Tibial artery (tissue), 4 donors: ENCODE results near the gene PTPRG.
A peak's percentile ranks its signal among the peaks of the same experiment; 100 is the strongest.

Source experiments
- DNase-seq, 2 donors: peaks; one replicate each; pipeline ENCODE4 v3.0.0-alpha.2; 2019
- H3K27ac ChIP-seq, 2 donors: fragments of 200-600 bp; sonication (generic) in 1 of 2; 1 replicate in 1 of 2; 2 replicates in 1 of 2; pipeline ENCODE4 v1.5.1; 2018 to 2019; ENCODE audit warnings: mild to moderate bottlenecking in 1 of 2
- H3K27me3 ChIP-seq, 2 donors: fragments of 200-600 bp; sonication (generic) in 1 of 2; one replicate each; pipeline versions ENCODE4 v1.5.1 to v1.6.0; 2016 to 2019
- H3K36me3 ChIP-seq, 3 donors: fragments of 200-600 bp; sonication (generic) in 2 of 3; one replicate each; pipeline ENCODE4 v1.5.1; 2016 to 2019; ENCODE audit warnings: mild to moderate bottlenecking in 2 of 3
- H3K4me1 ChIP-seq, 4 donors: fragments of 200-600 bp; sonication (generic) in 2 of 4; 1 replicate in 3 of 4; 2 replicates in 1 of 4; pipeline ENCODE4 v1.5.1; 2016 to 2019
- H3K4me3 ChIP-seq, 2 donors: fragments of 200-600 bp; sonication (generic) in 1 of 2; 1 replicate in 1 of 2; 2 replicates in 1 of 2; pipeline ENCODE4 v1.5.1; 2018 to 2019; ENCODE audit warnings: mild to moderate bottlenecking in 2 of 2
- H3K9me3 ChIP-seq, 3 donors: fragments of 200-600 bp; sonication (generic) in 1 of 3; one replicate each; pipeline ENCODE4 v1.5.1; 2016 to 2019
- intact Hi-C: fragments of 100-400 bp; cut with DNase I; formaldehyde crosslinking; loops from one replicate; pipeline ENCODE4 v1.15.0; 2023; ENCODE audit warnings: low total_unique reads
- TF ChIP-seq, protein P1 (sequence below), 2 experiments: fragments of 200-600 bp in 1 of 2; fragments of 450-650 bp in 1 of 2; IDR thresholded peaks; one replicate each; pipeline ENCODE4 v1.5.1; 2017 to 2019; ENCODE audit warnings: antibody characterized with exemption in 2 of 2, mild to moderate bottlenecking in 1 of 2, moderate library complexity in 1 of 2

The PTPRG gene

DNA sequence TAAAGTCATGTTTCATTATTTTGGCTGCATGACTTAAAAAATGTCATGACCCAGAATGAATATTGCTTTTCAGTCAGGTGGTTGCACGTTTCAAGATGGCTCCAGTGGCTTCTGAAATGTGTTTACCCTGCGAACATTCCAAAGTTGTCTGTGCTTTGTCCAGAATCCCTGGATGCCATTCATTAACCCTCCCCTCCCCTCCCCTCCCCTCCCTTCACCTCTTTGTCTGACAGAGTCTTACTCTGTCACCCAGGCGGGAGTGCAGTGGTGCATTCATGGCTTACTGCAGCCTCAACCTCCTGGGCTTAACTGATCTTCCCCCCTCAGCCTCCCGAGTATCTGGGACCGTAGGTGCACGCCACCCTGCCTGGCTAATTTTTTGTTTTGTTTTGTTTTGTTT, 308.0 kb downstream of the PTPRG start:
- Histone ChIP-seq H3K27ac (no peak overlapping the region), H3K9me3 (no peaks in the 10 kb centered on the region), H3K4me3 (no peak overlapping the region), H3K4me1 (peaks cover 4 to 61% (median 19%) of the 10 kb centered on the region in 4 donors), H3K27me3 (no peaks in the 10 kb centered on the region), H3K36me3 (no peaks in the 10 kb centered on the region)
- TF ChIP-seq, protein P1, sequence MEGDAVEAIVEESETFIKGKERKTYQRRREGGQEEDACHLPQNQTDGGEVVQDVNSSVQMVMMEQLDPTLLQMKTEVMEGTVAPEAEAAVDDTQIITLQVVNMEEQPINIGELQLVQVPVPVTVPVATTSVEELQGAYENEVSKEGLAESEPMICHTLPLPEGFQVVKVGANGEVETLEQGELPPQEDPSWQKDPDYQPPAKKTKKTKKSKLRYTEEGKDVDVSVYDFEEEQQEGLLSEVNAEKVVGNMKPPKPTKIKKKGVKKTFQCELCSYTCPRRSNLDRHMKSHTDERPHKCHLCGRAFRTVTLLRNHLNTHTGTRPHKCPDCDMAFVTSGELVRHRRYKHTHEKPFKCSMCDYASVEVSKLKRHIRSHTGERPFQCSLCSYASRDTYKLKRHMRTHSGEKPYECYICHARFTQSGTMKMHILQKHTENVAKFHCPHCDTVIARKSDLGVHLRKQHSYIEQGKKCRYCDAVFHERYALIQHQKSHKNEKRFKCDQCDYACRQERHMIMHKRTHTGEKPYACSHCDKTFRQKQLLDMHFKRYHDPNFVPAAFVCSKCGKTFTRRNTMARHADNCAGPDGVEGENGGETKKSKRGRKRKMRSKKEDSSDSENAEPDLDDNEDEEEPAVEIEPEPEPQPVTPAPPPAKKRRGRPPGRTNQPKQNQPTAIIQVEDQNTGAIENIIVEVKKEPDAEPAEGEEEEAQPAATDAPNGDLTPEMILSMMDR (IDR thresholded peaks at IDR 0.05) = no peak
- DNase-seq = no peak
- intact Hi-C loops = no loop called here

DNA sequence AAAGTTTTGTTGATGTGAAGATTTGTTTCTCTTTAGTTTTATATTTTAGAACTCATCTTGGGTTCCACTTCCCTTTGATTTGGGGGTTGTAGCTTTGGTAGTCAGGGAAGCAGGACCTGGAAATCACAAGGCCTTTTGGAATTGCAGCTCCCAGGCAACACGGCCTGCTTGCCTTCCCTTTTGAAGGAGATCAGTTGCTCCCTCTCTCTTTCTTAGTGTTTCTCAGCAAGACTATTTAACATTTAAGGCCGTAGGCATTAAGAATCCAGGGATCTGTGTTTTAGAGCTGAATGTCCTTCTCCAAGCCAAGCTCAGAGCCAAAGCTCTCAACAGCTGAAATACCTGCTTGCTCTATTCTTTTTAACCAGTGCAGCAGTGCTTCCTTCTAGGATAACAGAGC, 310.3 kb downstream of the PTPRG start:
- TF ChIP-seq, protein P1 (IDR thresholded peaks at IDR 0.05) = no peak
- no peak for DNase-seq
- Histone ChIP-seq H3K4me1 (peaks cover 4 to 63% (median 22%) of the 10 kb centered on the region in 4 donors), H3K36me3 (no peaks in the 10 kb centered on the region), H3K9me3 (no peaks in the 10 kb centered on the region), H3K4me3 (no peak overlapping the region), H3K27me3 (no peaks in the 10 kb centered on the region), H3K27ac (peak overlapping the region; percentile 45 to 49)
- intact Hi-C loops = no loop called here

DNA sequence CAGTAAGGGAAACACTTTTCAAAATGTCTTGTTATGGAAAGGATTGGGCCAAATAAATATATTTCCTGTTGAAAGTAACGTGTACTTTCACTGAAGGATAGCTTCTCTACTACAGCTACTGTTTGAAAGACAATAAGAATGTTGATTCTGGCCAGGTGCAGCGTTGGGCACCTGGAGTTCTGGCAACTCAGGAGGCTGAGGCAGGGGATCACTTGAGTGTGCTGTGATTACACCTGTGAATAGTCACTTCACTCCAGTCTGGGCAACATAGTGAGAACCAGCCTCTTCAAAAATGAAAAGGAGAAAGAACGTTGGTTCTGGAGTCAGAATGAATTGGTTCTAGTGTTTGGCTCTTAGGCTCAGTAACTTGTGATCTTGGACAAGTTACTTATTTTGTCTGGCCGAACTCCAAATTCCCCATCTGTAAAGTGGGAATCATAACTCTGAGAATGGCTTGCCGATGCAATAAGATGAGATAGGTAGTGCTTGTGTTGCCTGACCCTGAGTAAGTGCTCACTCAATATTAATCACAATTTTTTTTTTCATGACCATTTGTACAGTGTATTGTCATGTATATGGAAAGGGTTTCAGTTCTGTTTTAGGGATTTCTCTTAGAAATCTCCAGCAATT, 310.8 kb downstream of the PTPRG start:
- no peak for DNase-seq
- Histone ChIP-seq H3K4me3 (no peak overlapping the region), H3K27ac (peak overlapping the region; percentile 45 to 49), H3K4me1 (peaks cover 4 to 69% (median 24%) of the 10 kb centered on the region in 4 donors), H3K27me3 (no peaks in the 10 kb centered on the region), H3K36me3 (no peaks in the 10 kb centered on the region), H3K9me3 (no peaks in the 10 kb centered on the region)
- TF ChIP-seq, protein P1 (IDR thresholded peaks at IDR 0.05) = no peak
- intact Hi-C loops = no loop called here

DNA sequence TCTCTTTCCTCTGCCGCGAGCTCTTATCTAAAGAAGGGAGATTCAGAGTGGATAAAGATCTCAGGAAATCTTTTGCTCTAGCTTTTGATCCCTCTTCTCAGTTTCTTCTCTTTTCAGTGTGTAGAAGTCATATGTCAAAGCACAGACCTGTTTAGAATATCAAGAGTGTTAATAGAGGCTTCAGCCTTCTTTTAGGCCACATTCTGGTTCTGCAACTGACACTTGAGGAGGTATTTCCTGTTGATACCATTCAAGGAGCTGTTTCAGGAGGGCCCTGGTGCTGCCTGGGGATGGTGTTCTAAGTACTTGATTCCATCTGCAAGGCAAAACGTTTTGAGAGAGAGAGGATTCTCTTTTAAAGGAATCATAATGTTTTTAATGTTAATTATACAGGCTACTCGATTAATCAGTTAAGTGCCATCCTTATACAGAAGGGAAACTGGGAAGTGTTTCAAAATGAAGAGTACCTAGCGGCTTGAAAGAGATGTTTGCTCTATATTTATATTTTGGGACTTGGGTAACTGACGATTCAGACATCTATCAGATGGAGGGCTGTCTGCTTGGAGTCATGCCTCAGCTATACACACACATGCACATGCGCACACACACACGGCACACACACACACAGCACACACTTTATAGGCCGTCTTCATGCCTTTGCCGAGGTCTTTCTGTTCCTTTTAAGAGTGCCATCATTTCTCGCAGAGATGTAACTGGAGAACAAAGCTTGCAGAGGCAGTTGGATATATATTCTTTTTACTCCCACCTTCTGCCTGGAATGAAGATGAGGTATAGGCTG, 313.9 kb downstream of the PTPRG start:
- Histone ChIP-seq H3K27ac (peak overlapping the region in 1 of 2 donors; percentile 35), H3K9me3 (no peaks in the 10 kb centered on the region), H3K4me1 (peaks cover 4 to 80% (median 28%) of the 10 kb centered on the region in 4 donors), H3K36me3 (no peaks in the 10 kb centered on the region), H3K27me3 (no peaks in the 10 kb centered on the region), H3K4me3 (no peak overlapping the region)
- DNase-seq = no peak
- intact Hi-C loops = no loop called here
- TF ChIP-seq, protein P1 (IDR thresholded peaks at IDR 0.05) = no peak

DNA sequence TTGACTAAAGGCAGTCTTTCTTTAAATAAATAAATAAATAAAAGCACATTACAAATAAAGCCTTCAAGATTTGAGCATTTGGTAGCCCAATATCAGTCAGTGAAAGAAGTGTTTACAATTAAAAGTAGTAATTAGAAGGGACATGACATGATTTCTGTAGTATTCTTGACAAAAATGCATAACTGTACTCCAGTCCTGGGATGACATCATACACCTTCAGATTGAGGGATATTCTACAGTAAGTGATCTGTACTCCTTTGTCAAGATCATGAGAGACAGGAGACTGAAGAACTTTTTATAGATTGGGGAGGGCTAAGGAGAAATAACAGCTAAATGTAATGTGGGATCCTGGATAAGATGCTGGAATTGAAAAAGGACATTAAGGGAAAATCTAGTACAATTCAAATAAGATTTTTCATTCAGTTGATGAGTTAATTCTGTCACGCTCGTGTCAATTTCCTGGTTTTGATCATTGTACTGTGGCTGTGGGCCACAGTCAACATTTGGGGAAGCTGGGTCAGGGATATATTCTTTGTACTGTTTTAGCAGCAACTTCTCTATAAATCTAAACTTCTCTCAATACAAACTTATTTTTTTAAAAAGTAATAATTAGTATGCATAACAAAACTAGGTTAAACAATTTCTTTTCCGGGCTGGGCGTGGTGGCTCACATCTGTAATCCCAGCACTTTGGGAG, 314.8 kb downstream of the PTPRG start:
- Histone ChIP-seq H3K27ac (peak overlapping the region in 1 of 2 donors; percentile 35), H3K4me3 (no peak overlapping the region), H3K27me3 (no peaks in the 10 kb centered on the region), H3K9me3 (no peaks in the 10 kb centered on the region), H3K4me1 (peaks cover 4 to 79% (median 28%) of the 10 kb centered on the region in 4 donors), H3K36me3 (no peaks in the 10 kb centered on the region)
- intact Hi-C loops = no loop called here
- TF ChIP-seq, protein P1 (IDR thresholded peaks at IDR 0.05) = no peak
- DNase-seq = no peak
